Neural crest cell (in vitro differentiated cells): ENCODE measurements around the gene SLC6A16. TPM values are rescaled to one million over a fixed set of nuclear protein-coding genes. Genes with fewer than 3 reads are reported as not detected.

Experiments
- DNase-seq: peaks from one replicate; pipeline ENCODE4 v3.0.0; 2021; ENCODE audit warnings: low read depth, mixed read lengths, low spot score
- H3K27ac Mint-ChIP-seq: one replicate; pipeline ENCODE4 v1.8.0; 2021; ENCODE audit warnings: mild to moderate bottlenecking, mixed read lengths; ENCODE audit not compliant: unreplicated experiment
- H3K27me3 Mint-ChIP-seq: 2 replicates; pipeline ENCODE4 v1.8.0; 2021; ENCODE audit warnings: low read depth, mild to moderate bottlenecking, mixed read lengths
- H3K36me3 Mint-ChIP-seq: 2 replicates; pipeline ENCODE4 v1.8.0; 2021; ENCODE audit warnings: low read depth, mild to moderate bottlenecking, mixed read lengths
- H3K4me1 Mint-ChIP-seq: 2 replicates; pipeline ENCODE4 v1.8.0; 2021; ENCODE audit warnings: mixed read lengths
- H3K4me3 Mint-ChIP-seq: one replicate; pipeline ENCODE4 v1.8.0; 2021; ENCODE audit warnings: mild to moderate bottlenecking, mixed read lengths
- H3K9me3 Mint-ChIP-seq: 2 replicates; pipeline ENCODE4 v1.8.0; 2021; ENCODE audit warnings: mixed read lengths
- total RNA-seq: library from RNA; stranded (reverse); gene quantifications from 2 replicates; pipeline ENCODE4 v1.2.1, GENCODE V29; 2021
- TF ChIP-seq, protein P1 (sequence below): fragments of 200-600 bp; sonication (generic); conservative IDR thresholded peaks from 2 replicates; pipeline ENCODE4 v1.5.0; 2021; ENCODE audit warnings: antibody characterized with exemption, mild to moderate bottlenecking

The SLC6A16 gene
- total RNA-seq, 1 donor from 2014 or later, result 9.4 TPM

DNA sequence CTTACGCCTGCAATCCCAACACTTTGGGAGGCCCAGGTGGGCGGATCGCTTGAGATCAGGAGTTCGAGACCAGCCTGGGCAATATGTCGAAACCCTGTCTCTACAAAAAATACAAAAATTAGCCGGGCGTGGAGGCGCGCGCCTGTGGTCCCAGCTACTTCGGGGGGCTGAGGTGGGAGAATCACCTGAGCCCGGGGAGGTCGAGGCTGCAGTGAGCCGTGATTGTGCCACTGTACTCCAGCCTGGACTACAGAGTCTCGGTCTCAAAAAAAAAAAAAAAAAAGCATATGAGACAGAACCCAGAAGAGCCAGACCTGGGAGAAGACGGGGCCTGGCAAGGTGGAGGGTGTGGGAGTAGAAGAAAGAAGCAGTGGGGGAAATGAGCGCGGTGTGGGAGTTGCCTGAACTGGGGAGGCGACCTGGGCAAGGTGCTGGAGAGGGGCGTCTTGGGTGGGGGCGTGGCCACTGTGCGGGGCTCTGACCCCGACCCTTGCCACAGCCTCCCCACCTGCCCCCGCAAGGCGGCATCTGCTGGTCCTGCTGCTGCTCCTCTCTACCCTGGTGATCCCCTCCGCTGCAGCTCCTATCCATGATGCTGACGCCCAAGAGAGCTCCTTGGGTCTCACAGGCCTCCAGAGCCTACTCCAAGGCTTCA lies 39.2 kb upstream of the SLC6A16 start:
- no peaks in the 10 kb centered on the region for H3K9me3 Mint-ChIP-seq
- no peak overlapping the region for H3K4me3 Mint-ChIP-seq
- peaks cover 5% of the 10 kb centered on the region for H3K27me3 Mint-ChIP-seq
- TF ChIP-seq, protein P1, sequence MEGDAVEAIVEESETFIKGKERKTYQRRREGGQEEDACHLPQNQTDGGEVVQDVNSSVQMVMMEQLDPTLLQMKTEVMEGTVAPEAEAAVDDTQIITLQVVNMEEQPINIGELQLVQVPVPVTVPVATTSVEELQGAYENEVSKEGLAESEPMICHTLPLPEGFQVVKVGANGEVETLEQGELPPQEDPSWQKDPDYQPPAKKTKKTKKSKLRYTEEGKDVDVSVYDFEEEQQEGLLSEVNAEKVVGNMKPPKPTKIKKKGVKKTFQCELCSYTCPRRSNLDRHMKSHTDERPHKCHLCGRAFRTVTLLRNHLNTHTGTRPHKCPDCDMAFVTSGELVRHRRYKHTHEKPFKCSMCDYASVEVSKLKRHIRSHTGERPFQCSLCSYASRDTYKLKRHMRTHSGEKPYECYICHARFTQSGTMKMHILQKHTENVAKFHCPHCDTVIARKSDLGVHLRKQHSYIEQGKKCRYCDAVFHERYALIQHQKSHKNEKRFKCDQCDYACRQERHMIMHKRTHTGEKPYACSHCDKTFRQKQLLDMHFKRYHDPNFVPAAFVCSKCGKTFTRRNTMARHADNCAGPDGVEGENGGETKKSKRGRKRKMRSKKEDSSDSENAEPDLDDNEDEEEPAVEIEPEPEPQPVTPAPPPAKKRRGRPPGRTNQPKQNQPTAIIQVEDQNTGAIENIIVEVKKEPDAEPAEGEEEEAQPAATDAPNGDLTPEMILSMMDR, result no peak
- H3K36me3 Mint-ChIP-seq, result peaks cover 4% of the 10 kb centered on the region
- peaks cover 13% of the 10 kb centered on the region for H3K4me1 Mint-ChIP-seq
- DNase-seq, result no peak
- H3K27ac Mint-ChIP-seq, result no peak overlapping the region

DNA sequence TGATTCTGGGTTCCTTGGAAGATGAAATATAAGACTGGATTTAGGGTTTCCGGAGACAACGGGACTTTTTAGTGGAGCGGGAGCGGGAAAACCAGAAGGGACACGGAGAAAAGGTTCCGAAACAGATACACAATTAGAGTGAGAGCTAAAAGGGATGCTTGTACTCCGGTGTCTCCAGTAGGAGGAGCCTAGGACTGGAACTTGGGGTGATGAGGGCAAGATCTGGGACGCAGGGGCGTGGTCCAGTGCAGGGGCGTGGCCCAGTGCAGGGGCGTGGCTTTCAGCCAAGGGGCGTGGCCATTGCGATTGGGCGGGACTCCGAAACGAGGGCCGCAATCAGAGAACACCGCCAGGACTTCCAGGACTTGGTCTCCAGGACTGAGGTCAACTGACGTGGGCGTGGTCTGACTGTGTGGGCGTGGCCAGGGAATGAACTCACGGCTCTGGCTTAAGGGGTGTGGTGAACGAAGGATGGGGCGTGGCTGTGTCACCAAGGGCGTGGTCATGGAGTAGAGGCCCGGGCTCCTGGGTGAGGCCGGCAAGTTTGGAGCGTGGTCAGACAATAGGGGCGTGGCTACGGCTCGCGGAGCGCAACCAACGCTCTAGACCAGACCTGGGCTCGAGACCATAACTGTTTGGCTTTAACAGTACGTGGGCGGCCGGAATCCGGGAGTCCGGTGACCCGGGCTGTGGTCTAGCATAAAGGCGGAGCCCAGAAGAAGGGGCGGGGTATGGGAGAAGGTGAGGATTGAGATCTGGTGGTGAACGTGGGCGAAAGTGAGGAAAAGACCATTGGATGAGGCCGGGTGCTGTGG lies 38.5 kb upstream of the SLC6A16 start, which contains the start of gene DKKL1:
Gene DKKL1, plus strand, starts transcription at position 610 of the 815 bp plus-strand sequence. Its CDS starts 122 bp downstream, at position 732.
- peak; percentile 100 for DNase-seq
- TF ChIP-seq, protein P1, result peak; percentile 22
- Mint-ChIP-seq H3K27ac (no peak within 1 kb of the TSS), H3K9me3 (no peaks in the 10 kb centered on the region), H3K4me3 (no peak within 1 kb of the TSS), H3K4me1 (peaks cover 14% of the 10 kb centered on the region), H3K27me3 (peaks cover 5% of the 10 kb centered on the region), H3K36me3 (peaks cover 5% of the 10 kb centered on the region)

DNA sequence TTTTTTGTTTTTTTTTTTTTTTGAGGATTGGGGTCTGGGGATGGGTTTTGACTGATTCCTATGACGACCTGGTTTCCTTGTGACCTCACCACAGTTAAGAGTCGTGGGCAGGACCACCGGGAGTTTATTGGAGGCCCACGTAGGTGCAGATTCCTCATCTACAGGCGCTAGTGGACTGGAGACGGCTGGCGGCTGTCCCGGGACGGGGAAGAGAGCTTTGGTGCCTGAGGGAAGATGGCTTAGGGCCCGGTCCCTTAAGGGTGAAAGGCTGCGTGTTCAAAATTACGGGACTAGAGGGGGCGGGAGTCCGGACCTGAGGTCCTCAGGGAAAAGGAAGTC lies 37.9 kb upstream of the SLC6A16 start:
- no peaks in the 10 kb centered on the region for H3K9me3 Mint-ChIP-seq
- no peak overlapping the region for H3K4me3 Mint-ChIP-seq
- peaks cover 14% of the 10 kb centered on the region for H3K4me1 Mint-ChIP-seq
- peaks cover 8% of the 10 kb centered on the region for H3K36me3 Mint-ChIP-seq
- DNase-seq, result no peak
- H3K27ac Mint-ChIP-seq, result no peak overlapping the region
- H3K27me3 Mint-ChIP-seq, result peaks cover 5% of the 10 kb centered on the region
- TF ChIP-seq, protein P1, result no peak

DNA sequence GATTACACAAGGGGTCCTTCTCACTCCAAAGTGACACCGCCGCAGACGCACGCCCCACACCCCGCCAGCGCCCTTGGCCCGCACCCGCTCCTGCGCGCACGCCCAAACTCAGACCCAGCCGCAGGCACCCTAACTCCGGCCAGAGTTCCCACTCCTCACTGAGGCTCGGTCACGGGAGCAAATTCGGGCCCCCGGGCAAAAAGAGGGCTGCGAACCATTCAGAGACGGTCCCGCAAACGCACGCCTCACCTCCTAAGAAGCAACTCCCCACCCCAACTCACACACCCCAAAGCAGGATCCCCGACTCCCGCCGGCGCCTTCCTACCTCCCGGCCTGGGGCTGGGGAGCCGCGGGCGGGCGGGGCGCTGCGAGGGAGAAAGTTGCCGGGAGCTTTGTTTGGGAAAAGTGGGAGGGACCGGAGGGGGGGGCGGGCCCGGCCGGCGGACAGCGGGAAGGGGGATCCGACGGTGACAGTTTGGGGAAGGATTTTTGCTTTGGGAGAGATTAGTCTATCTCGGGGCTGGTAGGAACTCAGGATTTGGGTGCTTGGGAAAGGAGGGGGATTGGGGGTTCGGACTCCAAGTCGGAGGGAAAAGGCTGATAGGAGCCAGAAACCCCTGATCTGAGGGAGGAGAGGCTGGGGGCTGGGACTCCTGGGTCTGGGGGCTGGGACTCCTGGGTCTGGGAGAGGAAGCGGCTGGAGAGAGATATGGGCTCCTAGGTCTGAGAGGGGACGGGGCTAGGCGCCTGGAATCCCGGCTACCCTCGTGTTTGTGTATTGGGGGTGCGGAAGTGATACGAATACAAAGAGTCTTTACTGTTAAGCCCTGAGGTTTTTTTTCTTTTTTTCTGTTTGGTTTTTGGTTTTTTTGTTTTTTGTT lies 37.3 kb upstream of the SLC6A16 start, which contains the start of gene TEAD2:
Gene TEAD2, minus strand, starts transcription at position 369 of the 881 bp plus-strand sequence. CDS start 2,341 bp downstream, outside the sequence.
- Mint-ChIP-seq H3K9me3 (no peaks in the 10 kb centered on the region), H3K27ac (no peak within 1 kb of the TSS)

More for the DNA sequence above, 37.3 kb upstream of the SLC6A16 start, which contains the start of gene TEAD2:
- peak; percentile 61 for DNase-seq
- no peak within 1 kb of the TSS for H3K4me3 Mint-ChIP-seq
- peaks cover 18% of the 10 kb centered on the region for H3K4me1 Mint-ChIP-seq
- peaks cover 8% of the 10 kb centered on the region for H3K36me3 Mint-ChIP-seq
- peaks cover 5% of the 10 kb centered on the region for H3K27me3 Mint-ChIP-seq
- TF ChIP-seq, protein P1, result no peak
